ENCODE results near the gene ZNF608. TPM values are rescaled to one million over a fixed set of nuclear protein-coding genes. Genes with fewer than 3 reads are reported as not detected.
A peak's percentile ranks its signal among the peaks of the same experiment; 100 is the strongest.

Gene ZNF608
- polyA plus RNA-seq, 1 donor from 2014 or later: 6.4 TPM

- Mint-ChIP-seq H3K4me1 (peaks cover 49 to 60% (median 52%) of the 10 kb centered on the region in 3 donors), H3K9me3 (no peaks in the 10 kb centered on the region), H3K36me3 (peaks cover 6% of the 10 kb centered on the region), H3K27me3 (peaks cover 23% of the 10 kb centered on the region), H3K27ac (peak overlapping the region in 1 of 3 donors; percentile 68), H3K4me3 (peak overlapping the region in 2 of 4 donors; percentile 3 to 75)
Measured at GRCh38 chr5:124703995-124704394, 42.4 kb downstream of the ZNF608 start.

DNA sequence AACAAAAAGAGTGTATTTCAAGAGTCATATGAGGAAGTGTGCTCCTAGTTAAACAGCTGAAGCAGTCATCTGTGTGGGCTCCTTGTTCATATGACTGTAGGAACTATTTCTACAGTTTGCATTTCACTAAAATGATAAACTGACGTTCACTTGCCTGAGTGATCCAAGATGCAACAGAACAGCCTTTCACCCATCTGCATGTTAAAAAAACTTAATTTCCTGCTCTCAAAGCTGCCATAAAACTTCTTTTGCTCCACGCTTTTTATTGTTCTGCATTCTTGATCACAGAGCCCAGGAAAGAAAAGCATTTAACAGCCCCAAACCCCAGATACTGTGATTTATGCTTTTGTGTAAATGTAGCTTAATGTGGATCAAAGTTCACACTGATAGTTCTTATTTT lies 43.9 kb downstream of the ZNF608 start:
- peaks cover 6% of the 10 kb centered on the region for H3K36me3 Mint-ChIP-seq
- H3K9me3 Mint-ChIP-seq: no peaks in the 10 kb centered on the region
- peak overlapping the region in 3 of 4 donors; percentile 21 to 49 (median 42) for H3K4me3 Mint-ChIP-seq
- H3K27me3 Mint-ChIP-seq: peaks cover 20% of the 10 kb centered on the region
- peak overlapping the region in 2 of 3 donors; percentile 37 to 58 for H3K27ac Mint-ChIP-seq
- peaks cover 44 to 54% (median 50%) of the 10 kb centered on the region in 3 donors for H3K4me1 Mint-ChIP-seq

- peak overlapping the region in 1 of 3 donors; percentile 37 for H3K27ac Mint-ChIP-seq
- H3K4me3 Mint-ChIP-seq: peak overlapping the region in 3 of 4 donors; percentile 21 to 49 (median 47)
- H3K9me3 Mint-ChIP-seq: no peaks in the 10 kb centered on the region
- H3K27me3 Mint-ChIP-seq: peaks cover 16% of the 10 kb centered on the region
- peaks cover 40 to 48% (median 44%) of the 10 kb centered on the region in 3 donors for H3K4me1 Mint-ChIP-seq
- H3K36me3 Mint-ChIP-seq: peaks cover 6% of the 10 kb centered on the region
Measured at GRCh38 chr5:124701873-124702425, 44.5 kb downstream of the ZNF608 start.

- Mint-ChIP-seq H3K27me3 (peaks cover 10% of the 10 kb centered on the region), H3K4me3 (no peak overlapping the region), H3K9me3 (peaks cover 0 to 3% (median 0%) of the 10 kb centered on the region in 3 donors), H3K36me3 (peaks cover 6% of the 10 kb centered on the region), H3K4me1 (peaks cover 33 to 42% (median 36%) of the 10 kb centered on the region in 3 donors), H3K27ac (no peak overlapping the region)
Measured at GRCh38 chr5:124701016-124701415, 45.4 kb downstream of the ZNF608 start.

DNA sequence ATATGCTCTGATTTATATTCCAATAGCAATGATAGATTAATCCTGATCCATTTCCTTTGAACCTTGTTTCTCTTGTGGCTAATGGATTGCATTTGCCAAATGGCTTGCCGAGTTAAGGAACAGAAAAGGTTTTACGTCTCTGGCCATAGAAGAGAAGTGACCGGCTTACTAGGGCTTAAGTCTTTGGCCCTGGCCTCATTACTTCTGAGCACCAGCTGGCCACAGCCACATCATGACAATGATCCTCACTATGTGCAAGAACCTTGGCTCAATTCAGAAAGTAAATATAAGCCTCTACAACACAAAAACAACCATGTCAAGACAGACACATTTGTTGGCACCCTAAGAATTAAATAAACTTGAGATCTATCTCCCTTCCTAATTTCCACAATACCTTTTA lies 46.1 kb downstream of the ZNF608 start:
- peaks cover 8% of the 10 kb centered on the region for H3K27me3 Mint-ChIP-seq
- peaks cover 27 to 35% (median 29%) of the 10 kb centered on the region in 3 donors for H3K4me1 Mint-ChIP-seq
- peaks cover 6% of the 10 kb centered on the region for H3K36me3 Mint-ChIP-seq
- H3K9me3 Mint-ChIP-seq: peaks cover 0 to 3% (median 0%) of the 10 kb centered on the region in 3 donors
- H3K4me3 Mint-ChIP-seq: no peak overlapping the region
- no peak overlapping the region for H3K27ac Mint-ChIP-seq

GRCh38 chr5:124698770-124699169 lies 47.7 kb downstream of the ZNF608 start:
- no peak overlapping the region for H3K4me3 Mint-ChIP-seq
- peaks cover 18 to 25% (median 20%) of the 10 kb centered on the region in 3 donors for H3K4me1 Mint-ChIP-seq
- H3K27ac Mint-ChIP-seq: no peak overlapping the region
- H3K27me3 Mint-ChIP-seq: peaks cover 5% of the 10 kb centered on the region
- H3K36me3 Mint-ChIP-seq: peaks cover 6% of the 10 kb centered on the region
- peaks cover 0 to 3% (median 0%) of the 10 kb centered on the region in 3 donors for H3K9me3 Mint-ChIP-seq

DNA sequence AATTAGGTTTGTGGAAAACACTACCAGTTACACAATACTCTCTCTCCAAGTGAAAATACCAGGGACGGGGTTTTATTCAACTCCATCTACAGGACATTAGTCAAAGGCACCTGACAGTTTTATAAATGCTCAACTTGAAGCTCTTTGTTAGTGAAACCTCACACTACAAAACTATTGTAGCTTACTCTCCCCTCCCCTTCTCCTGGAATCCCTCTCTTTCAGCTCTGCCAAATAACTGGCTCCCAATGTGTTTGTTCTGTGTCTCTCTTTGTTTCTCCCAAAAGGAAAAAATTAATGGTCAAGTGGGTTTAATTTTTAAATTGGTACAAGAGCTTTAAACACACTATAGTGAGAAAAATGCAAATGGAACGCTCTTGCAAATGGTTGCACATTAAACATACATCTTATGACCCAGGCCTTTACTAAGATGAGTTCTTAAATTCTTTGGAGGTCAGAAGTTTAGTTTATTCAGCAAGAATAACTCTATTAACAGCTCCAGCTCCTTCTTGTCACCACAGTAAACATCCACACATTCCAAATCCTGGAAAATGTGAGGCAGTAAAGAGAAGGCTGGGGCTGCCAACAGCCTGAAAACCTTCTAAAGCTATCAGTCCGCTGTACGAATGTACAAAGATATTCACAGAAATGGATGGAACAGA lies 48.4 kb downstream of the ZNF608 start:
- Mint-ChIP-seq H3K36me3 (peaks cover 6% of the 10 kb centered on the region), H3K27me3 (peaks cover 5% of the 10 kb centered on the region), H3K9me3 (peaks cover 0 to 3% (median 0%) of the 10 kb centered on the region in 3 donors), H3K4me1 (peaks cover 19 to 20% (median 20%) of the 10 kb centered on the region in 3 donors), H3K4me3 (no peak overlapping the region), H3K27ac (no peak overlapping the region)

GRCh38 chr5:124697501-124697900 lies 48.9 kb downstream of the ZNF608 start:
- no peak overlapping the region for H3K27ac Mint-ChIP-seq
- H3K27me3 Mint-ChIP-seq: peaks cover 3% of the 10 kb centered on the region
- peaks cover 16 to 19% (median 17%) of the 10 kb centered on the region in 3 donors for H3K4me1 Mint-ChIP-seq
- peaks cover 0 to 3% (median 0%) of the 10 kb centered on the region in 3 donors for H3K9me3 Mint-ChIP-seq
- H3K4me3 Mint-ChIP-seq: no peak overlapping the region
- peaks cover 6% of the 10 kb centered on the region for H3K36me3 Mint-ChIP-seq

DNA sequence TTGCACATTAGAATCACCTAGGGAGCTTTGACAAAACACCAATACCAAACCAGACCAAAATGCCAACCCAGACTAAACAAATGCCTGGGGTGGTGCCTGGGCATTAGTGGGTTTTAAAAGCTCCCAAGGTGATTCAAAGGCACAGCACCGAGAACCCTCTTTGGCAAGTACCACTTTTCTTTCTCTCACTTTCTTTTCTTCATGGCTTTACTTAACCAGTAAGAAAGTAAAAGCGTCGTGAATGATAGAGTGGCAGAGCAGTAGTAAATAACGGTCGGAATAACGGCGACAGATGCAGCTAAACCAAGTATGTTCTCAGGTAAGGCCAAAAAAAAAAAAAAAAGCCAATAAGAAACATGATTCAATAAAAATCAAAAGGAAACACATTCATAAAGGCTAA lies 49.5 kb downstream of the ZNF608 start:
- peak overlapping the region in 1 of 4 donors; percentile 3 for H3K4me3 Mint-ChIP-seq
- H3K27me3 Mint-ChIP-seq: peaks cover 2% of the 10 kb centered on the region
- peaks cover 10 to 14% (median 11%) of the 10 kb centered on the region in 3 donors for H3K4me1 Mint-ChIP-seq
- H3K9me3 Mint-ChIP-seq: peaks cover 0 to 3% (median 0%) of the 10 kb centered on the region in 3 donors
- peaks cover 6% of the 10 kb centered on the region for H3K36me3 Mint-ChIP-seq
- no peak overlapping the region for H3K27ac Mint-ChIP-seq

All from IgD-negative memory B cell (primary cell).